ENCODE results near the gene HERC3.

The HERC3 gene

GRCh38 chr4:88570001-88570400 lies 22.3 kb upstream of the HERC3 start:
- peak; percentile 31; the same call in 1 of the 3 replicates for ATAC-seq
- TF ChIP-seq ZNF8 (CRISPR knock-in tag; IDR thresholded peaks at IDR 0.05) (no peak), ZNF565 (CRISPR knock-in tag; conservative IDR thresholded peaks at IDR 0.05; ENCODE audit: low read depth) (no peak), CREB5 (CRISPR knock-in tag; IDR thresholded peaks at IDR 0.05; ENCODE audit: low read depth) (no peak), ISL1 (CRISPR knock-in tag; IDR thresholded peaks at IDR 0.05) (no peak), PPARA (CRISPR knock-in tag; IDR thresholded peaks at IDR 0.05; ENCODE audit: borderline replicate concordance) (no peak), TCF4 (CRISPR knock-in tag; IDR thresholded peaks at IDR 0.05; ENCODE audit: borderline replicate concordance) (no peak), ARNTL (CRISPR knock-in tag; IDR thresholded peaks at IDR 0.05; ENCODE audit: borderline replicate concordance, low read depth) (no peak), ESRRG (CRISPR knock-in tag; IDR thresholded peaks at IDR 0.05) (no peak), SNAI2 (CRISPR knock-in tag; IDR thresholded peaks at IDR 0.05) (no peak), ZFP30 (CRISPR knock-in tag; IDR thresholded peaks at IDR 0.05) (no peak), GLIS3 (CRISPR knock-in tag; IDR thresholded peaks at IDR 0.05) (no peak), PATZ1 (CRISPR knock-in tag; IDR thresholded peaks at IDR 0.05; ENCODE audit: borderline replicate concordance) (no peak), POU6F1 (CRISPR knock-in tag; IDR thresholded peaks at IDR 0.05; ENCODE audit: borderline replicate concordance, low read depth) (no peak)

- peak; percentile 29; the same call in 2 of the 3 replicates for ATAC-seq
- no peak for TF ChIP-seq ISL1 (CRISPR knock-in tag; IDR thresholded peaks at IDR 0.05)
- no peak for TF ChIP-seq BACH2 (CRISPR knock-in tag; IDR thresholded peaks at IDR 0.05; ENCODE audit: borderline replicate concordance)
- TF ChIP-seq GLIS3 (CRISPR knock-in tag; IDR thresholded peaks at IDR 0.05): no peak
- TF ChIP-seq SNAI2 (CRISPR knock-in tag; IDR thresholded peaks at IDR 0.05): no peak
- no peak for TF ChIP-seq ESRRG (CRISPR knock-in tag; IDR thresholded peaks at IDR 0.05)
- TF ChIP-seq CREB5 (CRISPR knock-in tag; IDR thresholded peaks at IDR 0.05; ENCODE audit: low read depth): no peak
- TF ChIP-seq ZNF565 (CRISPR knock-in tag; conservative IDR thresholded peaks at IDR 0.05; ENCODE audit: low read depth): no peak
- no peak for TF ChIP-seq ARNTL (CRISPR knock-in tag; IDR thresholded peaks at IDR 0.05; ENCODE audit: borderline replicate concordance, low read depth)
- TF ChIP-seq TSHZ2 (CRISPR knock-in tag; IDR thresholded peaks at IDR 0.05): no peak
- TF ChIP-seq CSDC2 (CRISPR knock-in tag; IDR thresholded peaks at IDR 0.05): no peak
- no peak for TF ChIP-seq CSRNP3 (CRISPR knock-in tag; IDR thresholded peaks at IDR 0.05)
- no peak for TF ChIP-seq POU6F1 (CRISPR knock-in tag; IDR thresholded peaks at IDR 0.05; ENCODE audit: borderline replicate concordance, low read depth)
- no peak for TF ChIP-seq ZNF70 (CRISPR knock-in tag; IDR thresholded peaks at IDR 0.05)
- no peak for TF ChIP-seq OSR1 (CRISPR knock-in tag; IDR thresholded peaks at IDR 0.05)
- TF ChIP-seq RARB (CRISPR knock-in tag; IDR thresholded peaks at IDR 0.05): no peak
- TF ChIP-seq ZNF8 (CRISPR knock-in tag; IDR thresholded peaks at IDR 0.05): no peak
- TF ChIP-seq ZFP3 (CRISPR knock-in tag; IDR thresholded peaks at IDR 0.05): no peak
- TF ChIP-seq PATZ1 (CRISPR knock-in tag; IDR thresholded peaks at IDR 0.05; ENCODE audit: borderline replicate concordance): no peak
- no peak for TF ChIP-seq ZFP30 (CRISPR knock-in tag; IDR thresholded peaks at IDR 0.05)
Observed at GRCh38 chr4:88573276-88573980, 18.9 kb upstream of the HERC3 start.

Data from SK-N-SH treated with all-trans-retinoic acid at 6 μM for 48 hours (cell line).